ENCODE measurements around the gene OR5AU1.

Gene OR5AU1

DNA sequence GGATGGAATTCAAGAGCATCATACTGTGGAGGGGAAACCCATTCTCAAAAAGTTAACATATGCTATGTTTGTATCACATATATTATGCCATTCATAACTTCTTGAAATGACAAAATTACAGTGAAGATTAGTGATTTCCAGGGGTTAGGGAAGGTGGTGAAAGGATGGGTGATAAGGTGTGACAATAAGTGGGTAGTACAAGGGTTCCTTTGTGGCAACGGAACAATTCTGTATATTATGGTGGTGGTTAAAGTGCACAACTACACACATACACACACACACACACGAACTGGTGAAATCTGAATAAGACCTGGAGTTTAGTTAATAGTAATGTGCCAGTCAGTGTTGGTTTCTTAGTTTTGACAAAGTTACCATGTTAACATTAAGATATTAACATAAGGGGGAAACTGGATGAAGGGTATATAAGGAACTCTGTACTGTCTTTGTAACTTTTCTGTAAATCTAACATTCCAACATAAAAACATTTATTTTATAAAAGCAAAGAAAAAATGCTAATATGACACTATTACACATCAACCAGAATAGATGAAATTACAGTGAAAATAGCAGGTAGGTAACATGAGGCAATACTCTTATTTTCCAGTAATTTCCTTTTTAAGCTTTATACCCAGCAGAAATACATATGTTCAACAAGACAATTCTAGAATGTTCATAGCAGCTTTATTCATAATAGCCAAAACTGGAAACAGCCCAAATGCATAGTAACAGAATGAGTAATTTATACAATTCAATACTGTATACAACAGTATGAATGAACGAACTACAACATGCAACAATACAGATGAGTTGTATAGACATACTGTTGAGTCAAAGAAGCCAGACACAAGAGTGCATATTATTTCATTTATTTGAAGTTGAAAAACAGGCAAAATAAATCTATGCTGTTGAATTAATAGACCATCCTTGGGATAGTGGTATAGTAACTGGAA is 44.0 kb upstream of the OR5AU1 start:
- TF ChIP-seq POLR2A (IDR thresholded peaks at IDR 0.05; ENCODE audit: low read depth, low read length) (no peak), SPI1 (IDR thresholded peaks at IDR 0.05; ENCODE audit: low read depth, low read length) (no peak), TAF1 (IDR thresholded peaks at IDR 0.05; ENCODE audit: low read depth, low read length) (no peak)
- FAIRE-seq: no peak
- no peak for DNase-seq (ENCODE audit: insufficient read length, low spot score)

DNA sequence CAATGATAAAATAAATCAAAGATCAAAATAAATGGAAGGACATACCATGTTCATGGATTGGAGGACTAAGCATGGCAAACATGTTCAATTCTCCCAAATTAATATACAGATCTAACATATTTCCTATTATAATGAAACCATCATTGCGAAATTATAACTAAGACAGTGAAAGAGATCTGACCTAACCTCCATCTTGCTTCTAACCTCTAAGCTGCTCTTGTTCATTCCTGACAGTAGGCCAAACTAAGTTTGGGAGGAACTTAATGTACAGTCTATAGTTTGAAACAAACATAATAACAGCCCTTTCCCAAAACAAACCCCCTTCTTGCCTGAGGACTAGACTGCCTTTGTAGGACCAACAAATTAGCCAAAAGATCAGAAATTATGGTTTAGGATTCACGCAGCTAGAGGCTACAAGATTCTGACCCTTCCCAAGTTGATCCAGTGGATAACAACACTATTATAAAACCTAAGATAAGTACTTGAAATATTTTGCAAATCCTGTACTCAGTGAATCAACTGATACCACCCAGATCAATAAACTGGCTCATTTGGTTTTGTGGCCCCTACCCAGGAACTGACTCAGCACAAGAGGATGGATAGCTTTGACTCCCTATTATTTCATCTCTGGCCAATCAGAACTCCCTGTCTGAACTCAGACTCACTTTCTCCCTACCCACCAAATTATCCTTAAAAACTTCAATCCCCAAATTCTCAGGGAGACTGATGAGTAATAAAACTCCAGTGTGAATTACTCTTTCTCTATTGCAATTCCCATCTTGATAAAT is 41.7 kb upstream of the OR5AU1 start:
- FAIRE-seq: no peak

DNA sequence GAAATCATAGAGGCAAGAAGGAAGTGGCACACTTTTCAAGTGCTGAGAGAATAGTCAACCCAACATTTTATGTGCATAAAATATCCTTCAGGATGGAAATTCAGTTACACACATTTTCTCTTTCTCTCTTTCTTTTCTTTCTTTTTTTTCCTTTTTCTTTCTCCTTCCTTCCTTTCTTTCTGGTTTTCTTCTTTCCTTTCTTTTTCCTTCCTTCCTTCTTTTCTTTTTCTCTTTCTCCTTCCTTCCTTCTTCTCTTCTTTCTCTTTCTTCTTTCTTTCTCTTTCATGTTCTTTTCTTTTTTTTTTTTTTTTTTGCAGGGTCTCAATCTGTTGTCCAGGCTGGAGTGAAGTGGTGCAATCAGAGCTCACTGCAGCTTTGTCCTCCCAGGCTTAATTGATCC is 38.7 kb upstream of the OR5AU1 start:
- TF ChIP-seq POU2F2 (IDR thresholded peaks at IDR 0.05; ENCODE audit: low read depth, low read length) (no peak), POLR2AphosphoS5 (IDR thresholded peaks at IDR 0.05; ENCODE audit: low read depth, low read length) (no peak), SPI1 (IDR thresholded peaks at IDR 0.05; ENCODE audit: low read depth, low read length) (no peak), POLR2A (IDR thresholded peaks at IDR 0.05; ENCODE audit: low read depth, low read length) (no peak), TAF1 (IDR thresholded peaks at IDR 0.05; ENCODE audit: low read depth, low read length) (no peak), PAX5 (IDR thresholded peaks at IDR 0.05; ENCODE audit: insufficient read depth, low read length, severe bottlenecking) (no peak)
- DNase-seq (ENCODE audit: insufficient read length, low spot score): no peak

More for the DNA sequence above, 41.7 kb upstream of the OR5AU1 start:
- no peak for DNase-seq (ENCODE audit: insufficient read length, low spot score)
- no peak for TF ChIP-seq POLR2A (IDR thresholded peaks at IDR 0.05; ENCODE audit: low read depth, low read length)
- no peak for TF ChIP-seq SPI1 (IDR thresholded peaks at IDR 0.05; ENCODE audit: low read depth, low read length)
- TF ChIP-seq TAF1 (IDR thresholded peaks at IDR 0.05; ENCODE audit: low read depth, low read length): no peak
- no peak for TF ChIP-seq POU2F2 (IDR thresholded peaks at IDR 0.05; ENCODE audit: low read depth, low read length)
- no peak for TF ChIP-seq PAX5 (IDR thresholded peaks at IDR 0.05; ENCODE audit: insufficient read depth, low read length, severe bottlenecking)
- TF ChIP-seq POLR2AphosphoS5 (IDR thresholded peaks at IDR 0.05; ENCODE audit: low read depth, low read length): no peak

DNA sequence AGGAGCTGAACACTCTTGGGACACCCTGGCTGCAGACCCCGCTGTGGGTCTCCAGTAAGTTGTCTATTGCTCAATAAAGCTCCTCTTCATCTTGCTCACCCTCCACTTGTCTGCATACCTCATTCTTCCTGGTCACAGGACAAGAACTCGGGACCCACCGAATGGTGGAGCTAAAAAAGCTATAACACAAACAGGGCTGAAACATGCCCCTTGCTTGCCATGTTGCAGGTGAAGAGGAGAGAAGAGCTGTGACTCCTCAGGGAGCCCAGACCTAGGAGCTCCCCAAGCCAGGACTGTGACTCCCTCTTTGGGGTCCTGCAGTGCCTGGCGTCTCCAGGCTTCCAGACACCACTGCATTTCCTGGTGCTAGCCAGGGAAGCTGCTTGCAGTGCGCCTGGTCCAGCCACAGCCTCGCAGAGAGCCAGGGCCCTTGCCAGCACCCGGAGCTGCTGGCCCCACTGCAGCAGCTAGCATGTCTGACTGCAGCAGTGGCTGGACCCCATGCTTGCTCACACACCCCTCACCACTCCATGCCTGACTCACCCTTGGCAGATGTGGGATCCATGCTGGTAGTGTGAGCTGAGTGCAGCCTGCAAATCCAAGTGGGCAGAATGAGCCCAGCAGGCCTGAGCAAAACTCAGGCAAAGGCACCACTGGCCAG is 37.1 kb upstream of the OR5AU1 start:
- DNase-seq (ENCODE audit: insufficient read length, low spot score): no peak
- TF ChIP-seq POLR2AphosphoS5 (IDR thresholded peaks at IDR 0.05; ENCODE audit: low read depth, low read length) (no peak), POLR2A (IDR thresholded peaks at IDR 0.05; ENCODE audit: low read depth, low read length) (no peak), PAX5 (IDR thresholded peaks at IDR 0.05; ENCODE audit: insufficient read depth, low read length, severe bottlenecking) (no peak), TAF1 (IDR thresholded peaks at IDR 0.05; ENCODE audit: low read depth, low read length) (no peak), POU2F2 (IDR thresholded peaks at IDR 0.05; ENCODE audit: low read depth, low read length) (no peak), SPI1 (IDR thresholded peaks at IDR 0.05; ENCODE audit: low read depth, low read length) (no peak)
- FAIRE-seq: no peak

More for the DNA sequence above, 38.7 kb upstream of the OR5AU1 start:
- no peak for FAIRE-seq

DNA sequence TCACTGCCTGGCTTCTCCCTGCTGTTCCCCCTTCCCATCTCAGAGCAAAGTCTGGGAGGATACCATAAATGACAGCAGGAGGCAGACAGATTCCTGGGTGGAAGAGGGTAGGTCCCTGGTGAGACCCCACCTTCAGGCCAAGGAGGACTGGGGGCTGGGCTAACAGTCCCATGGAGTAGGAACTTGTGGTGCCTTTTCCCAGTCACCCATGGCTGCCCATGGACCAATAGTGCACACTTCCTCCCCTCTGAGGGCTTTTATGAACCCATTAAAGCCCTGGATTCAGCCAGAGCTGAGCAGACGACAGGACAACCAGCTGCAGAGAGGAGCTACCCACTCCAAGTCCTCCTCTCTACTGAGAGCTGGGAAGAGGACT is 36.6 kb upstream of the OR5AU1 start:
- TF ChIP-seq POU2F2 (IDR thresholded peaks at IDR 0.05; ENCODE audit: low read depth, low read length) (no peak), SPI1 (IDR thresholded peaks at IDR 0.05; ENCODE audit: low read depth, low read length) (no peak), PAX5 (IDR thresholded peaks at IDR 0.05; ENCODE audit: insufficient read depth, low read length, severe bottlenecking) (no peak), TAF1 (IDR thresholded peaks at IDR 0.05; ENCODE audit: low read depth, low read length) (no peak), POLR2A (IDR thresholded peaks at IDR 0.05; ENCODE audit: low read depth, low read length) (no peak), POLR2AphosphoS5 (IDR thresholded peaks at IDR 0.05; ENCODE audit: low read depth, low read length) (no peak)
- FAIRE-seq (no peak), DNase-seq (ENCODE audit: insufficient read length, low spot score) (no peak)

DNA sequence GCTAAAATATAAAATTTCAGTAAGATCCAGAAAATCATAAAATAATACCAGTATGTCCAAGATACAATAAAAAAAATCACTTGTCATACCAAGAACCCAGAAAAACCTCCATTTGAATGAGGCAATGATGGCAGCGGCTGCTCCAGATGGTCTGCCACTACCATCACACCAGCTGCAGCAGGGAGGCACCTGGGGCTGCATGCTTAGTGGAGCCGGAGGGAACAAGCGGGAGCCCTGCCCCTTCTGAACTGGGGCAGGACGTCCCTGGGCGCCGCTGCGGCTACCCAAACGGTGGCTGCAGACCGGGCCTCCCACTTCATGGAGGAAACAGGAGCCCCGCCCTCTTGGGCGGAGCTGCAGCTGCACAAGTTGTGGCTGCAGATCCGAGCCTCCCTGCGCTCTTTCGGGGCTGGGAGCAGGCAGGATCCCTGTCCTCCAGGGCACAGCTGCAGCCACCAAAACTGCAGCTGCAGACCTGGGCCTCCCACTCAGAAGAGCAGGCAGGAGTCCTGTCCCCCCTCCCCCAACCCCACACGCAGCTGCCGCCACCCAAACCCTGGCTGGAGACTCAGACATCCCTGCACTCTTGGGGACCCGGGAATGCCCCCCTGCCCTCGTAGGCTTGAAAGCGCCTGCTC is 36.1 kb upstream of the OR5AU1 start:
- peak; percentile 56 for DNase-seq (ENCODE audit: insufficient read length, low spot score)
- TF ChIP-seq PAX5 (IDR thresholded peaks at IDR 0.05; ENCODE audit: insufficient read depth, low read length, severe bottlenecking) (no peak), POU2F2 (IDR thresholded peaks at IDR 0.05; ENCODE audit: low read depth, low read length) (no peak), SPI1 (IDR thresholded peaks at IDR 0.05; ENCODE audit: low read depth, low read length) (no peak), POLR2AphosphoS5 (IDR thresholded peaks at IDR 0.05; ENCODE audit: low read depth, low read length) (no peak), POLR2A (IDR thresholded peaks at IDR 0.05; ENCODE audit: low read depth, low read length) (no peak)
- FAIRE-seq: peak; percentile 71

DNA sequence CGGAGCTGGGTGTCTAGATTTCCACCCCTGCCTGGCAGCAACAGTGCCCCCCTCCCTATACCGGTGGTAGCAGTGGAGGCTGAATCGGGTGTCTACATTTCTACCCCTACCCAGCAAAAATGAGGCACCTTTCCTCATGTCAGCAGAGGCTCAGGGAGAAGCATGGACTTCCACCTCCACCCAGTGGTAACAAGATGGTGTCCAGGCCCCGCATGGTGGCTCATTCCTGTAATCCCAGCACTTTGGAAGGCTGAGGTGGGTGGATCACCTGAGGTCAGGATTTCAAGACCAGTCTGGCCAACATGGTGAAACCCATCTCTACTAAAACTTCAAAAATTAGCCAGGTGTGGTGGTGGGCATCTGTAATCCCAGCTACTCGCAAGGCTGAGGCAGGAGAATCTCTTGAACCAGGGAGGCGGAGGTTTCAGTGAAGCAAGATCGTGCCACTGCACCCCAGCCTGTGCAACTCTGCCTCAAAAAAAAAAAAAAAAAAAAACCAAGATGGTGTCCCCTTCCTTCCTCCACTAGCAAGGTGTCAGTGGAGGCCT is 35.5 kb upstream of the OR5AU1 start:
- no peak for DNase-seq (ENCODE audit: insufficient read length, low spot score)
- TF ChIP-seq PAX5 (IDR thresholded peaks at IDR 0.05; ENCODE audit: insufficient read depth, low read length, severe bottlenecking): no peak
- TF ChIP-seq TAF1 (IDR thresholded peaks at IDR 0.05; ENCODE audit: low read depth, low read length): no peak
- no peak for TF ChIP-seq POLR2A (IDR thresholded peaks at IDR 0.05; ENCODE audit: low read depth, low read length)
- TF ChIP-seq SPI1 (IDR thresholded peaks at IDR 0.05; ENCODE audit: low read depth, low read length): no peak
- TF ChIP-seq POU2F2 (IDR thresholded peaks at IDR 0.05; ENCODE audit: low read depth, low read length): no peak
- TF ChIP-seq POLR2AphosphoS5 (IDR thresholded peaks at IDR 0.05; ENCODE audit: low read depth, low read length): no peak
- FAIRE-seq: peak; percentile 13

DNA sequence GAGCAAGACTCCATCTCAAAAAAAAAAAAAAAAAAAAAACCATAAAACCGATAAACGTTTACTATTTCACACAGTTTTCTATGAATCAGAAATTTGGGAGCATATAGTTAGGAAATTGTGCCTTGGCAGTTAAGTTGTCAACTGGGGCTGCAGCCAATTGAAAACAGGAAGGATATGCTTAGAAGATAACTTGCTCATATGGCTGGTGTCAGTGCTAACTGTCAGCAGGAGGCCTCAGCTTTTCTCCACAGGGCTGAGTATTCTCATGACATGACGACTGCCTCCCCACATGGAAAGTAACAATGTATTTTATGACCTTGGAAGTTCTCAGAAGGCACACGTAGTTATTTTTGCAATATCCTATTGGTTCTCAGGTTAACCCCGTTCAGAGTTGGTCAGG is 29.6 kb upstream of the OR5AU1 start:
- TF ChIP-seq POLR2AphosphoS5 (IDR thresholded peaks at IDR 0.05; ENCODE audit: low read depth, low read length) (no peak), POLR2A (IDR thresholded peaks at IDR 0.05; ENCODE audit: low read depth, low read length) (no peak), PAX5 (IDR thresholded peaks at IDR 0.05; ENCODE audit: insufficient read depth, low read length, severe bottlenecking) (no peak), POU2F2 (IDR thresholded peaks at IDR 0.05; ENCODE audit: low read depth, low read length) (no peak), SPI1 (IDR thresholded peaks at IDR 0.05; ENCODE audit: low read depth, low read length) (no peak), TAF1 (IDR thresholded peaks at IDR 0.05; ENCODE audit: low read depth, low read length) (no peak)
- FAIRE-seq: no peak
- no peak for DNase-seq (ENCODE audit: insufficient read length, low spot score)
